Ectodermal cell (in vitro differentiated cells): Measurements from ENCODE around the gene MXD3.
"Not testable (repeated sequence)": the region's sequence is repeated elsewhere in the genome, so short reads cannot be mapped to it uniquely, and the experiment has no call there.

ENCODE experiments used
- H3K27ac ChIP-seq: 2 replicates; pipeline ENCODE4 v1.7.0; 2013; ENCODE audit warnings: mild to moderate bottlenecking, low read depth, low read length; ENCODE audit not compliant: insufficient read depth, poor library complexity, severe bottlenecking
- H3K27me3 ChIP-seq: 2 replicates; pipeline ENCODE4 v1.7.0; 2013; ENCODE audit warnings: mild to moderate bottlenecking, low read length; ENCODE audit not compliant: insufficient read depth, control insufficient read depth, poor library complexity, severe bottlenecking
- H3K36me3 ChIP-seq: one replicate; pipeline ENCODE4 v1.7.0; 2013; ENCODE audit warnings: low read length; ENCODE audit not compliant: control insufficient read depth, insufficient read depth
- H3K4me1 ChIP-seq: one replicate; pipeline ENCODE4 v1.7.0; 2013; ENCODE audit warnings: low read length; ENCODE audit not compliant: control insufficient read depth, insufficient read depth
- H3K4me3 ChIP-seq: 2 replicates; pipeline ENCODE4 v1.7.0; 2013; ENCODE audit warnings: low read depth, low read length, control low read depth; ENCODE audit not compliant: insufficient read depth
- H3K9me3 ChIP-seq: 2 replicates; pipeline ENCODE4 v1.7.0; 2013; ENCODE audit warnings: mild to moderate bottlenecking, low read length, moderate library complexity; ENCODE audit not compliant: control insufficient read depth
- WGBS, 2 experiments: methylation state at CpG; one replicate each; pipeline ENCODE4 v1.1.7; 2013; ENCODE audit warnings: missing lambda C conversion rate in 2 of 2; 5-methylcytosine and 5-hydroxymethylcytosine counted together

Gene MXD3

DNA sequence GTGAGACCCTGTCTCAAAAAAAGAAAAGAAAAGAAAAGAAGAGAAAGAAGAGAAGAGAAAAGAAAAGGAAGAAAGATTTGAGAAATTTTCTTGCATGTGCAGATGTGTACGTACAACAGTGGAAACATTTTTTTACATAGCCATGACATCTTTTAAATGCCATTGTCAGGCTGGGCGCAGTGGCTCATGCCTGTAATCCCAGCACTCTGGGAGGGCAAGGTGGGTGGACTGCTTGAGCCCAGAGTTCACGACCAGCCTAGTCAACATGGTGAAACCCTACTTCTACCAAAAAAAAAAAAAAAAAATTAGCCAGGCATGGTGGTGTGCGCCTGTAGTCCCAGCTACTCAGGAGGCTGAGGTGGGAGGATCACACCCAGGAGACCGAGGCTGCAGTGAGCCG is 33.2 kb upstream of the MXD3 start:
- Histone ChIP-seq H3K9me3 (no peaks in the 10 kb centered on the region), H3K4me3 (no peak overlapping the region), H3K27me3 (no peaks in the 10 kb centered on the region), H3K4me1 (peaks cover 4% of the 10 kb centered on the region), H3K36me3 (no peaks in the 10 kb centered on the region), H3K27ac (no peak overlapping the region)
- WGBS, 2 experiments: 99% methylated on average over 5 to 6 of the region's 6 CpGs

- H3K36me3 ChIP-seq: no peaks in the 10 kb centered on the region
- WGBS, 2 experiments: 91 to 92% methylated on average over 6 of the region's 6 CpGs
Observed at GRCh38 chr5:177343777-177344176, 32.1 kb upstream of the MXD3 start.

GRCh38 chr5:177343000-177343399 is 31.3 kb upstream of the MXD3 start:
- not testable (repeated sequence) for H3K36me3 ChIP-seq, H3K27ac ChIP-seq, H3K27me3 ChIP-seq, H3K4me1 ChIP-seq, H3K9me3 ChIP-seq, H3K4me3 ChIP-seq
- WGBS, 2 experiments: 91 to 97% methylated on average over 12 to 13 of the region's 14 CpGs

More at GRCh38 chr5:177343777-177344176, 32.1 kb upstream of the MXD3 start:
- no peak overlapping the region for H3K4me3 ChIP-seq
- H3K4me1 ChIP-seq: peaks cover under 1% of the 10 kb centered on the region
- H3K9me3 ChIP-seq: no peaks in the 10 kb centered on the region
- no peak overlapping the region for H3K27ac ChIP-seq
- H3K27me3 ChIP-seq: no peaks in the 10 kb centered on the region

- H3K36me3 ChIP-seq: peaks cover 21% of the 10 kb centered on the region
- H3K9me3 ChIP-seq: no peaks in the 10 kb centered on the region
- no peaks in the 10 kb centered on the region for H3K27me3 ChIP-seq
- 85 to 87% methylated on average over 11 of the region's 11 CpGs for WGBS, 2 experiments
- H3K4me3 ChIP-seq: no peak overlapping the region
- H3K4me1 ChIP-seq: no peaks in the 10 kb centered on the region
- H3K27ac ChIP-seq: no peak overlapping the region
Observed at GRCh38 chr5:177339107-177339638, 27.5 kb upstream of the MXD3 start.

DNA sequence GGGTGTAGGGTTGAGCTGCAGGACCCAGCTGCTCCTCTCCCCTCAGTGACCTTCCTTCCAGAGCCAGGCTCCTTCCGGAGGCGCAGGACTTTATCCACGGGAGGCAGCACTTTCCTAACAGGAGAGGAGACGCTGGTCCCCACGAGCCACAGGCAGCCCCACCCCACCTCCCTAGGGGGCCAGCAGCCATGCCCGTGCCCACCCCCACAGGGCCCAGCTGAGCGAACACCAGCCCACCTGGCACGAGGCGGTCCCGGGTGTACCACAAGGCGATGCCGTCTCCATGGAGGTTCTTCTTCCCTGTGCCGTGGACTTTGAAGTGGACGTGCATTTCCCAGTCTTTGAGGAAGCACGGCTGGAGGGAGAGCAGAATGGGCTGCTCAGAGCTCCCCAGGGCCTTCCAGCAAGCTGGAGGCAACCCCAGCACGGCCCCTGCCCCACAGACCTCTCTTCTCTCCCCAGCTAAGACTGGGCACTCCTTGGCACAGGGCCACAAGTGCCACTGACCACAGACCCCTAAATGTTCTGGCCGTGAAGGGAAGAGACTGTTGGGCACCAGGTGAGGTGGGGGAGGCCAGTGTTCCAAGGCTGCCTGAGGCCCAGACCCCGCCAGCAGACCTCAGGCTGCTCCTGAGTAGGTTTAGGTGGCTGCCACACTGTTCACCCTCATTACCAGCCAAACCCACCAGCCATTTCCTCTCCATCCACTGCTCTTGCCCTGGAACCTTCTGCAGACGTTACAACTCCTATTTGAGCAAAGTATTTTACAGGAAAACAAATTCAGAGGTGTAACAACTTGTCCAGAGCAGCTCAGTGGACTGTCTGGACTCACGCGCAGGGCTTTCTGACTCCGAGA is 26.8 kb upstream of the MXD3 start:
- Histone ChIP-seq H3K9me3 (no peaks in the 10 kb centered on the region), H3K4me3 (no peak overlapping the region), H3K36me3 (peaks cover 28% of the 10 kb centered on the region), H3K4me1 (no peaks in the 10 kb centered on the region), H3K27me3 (no peaks in the 10 kb centered on the region), H3K27ac (no peak overlapping the region)
- WGBS, 2 experiments: 89% methylated on average over 22 of the region's 22 CpGs

DNA sequence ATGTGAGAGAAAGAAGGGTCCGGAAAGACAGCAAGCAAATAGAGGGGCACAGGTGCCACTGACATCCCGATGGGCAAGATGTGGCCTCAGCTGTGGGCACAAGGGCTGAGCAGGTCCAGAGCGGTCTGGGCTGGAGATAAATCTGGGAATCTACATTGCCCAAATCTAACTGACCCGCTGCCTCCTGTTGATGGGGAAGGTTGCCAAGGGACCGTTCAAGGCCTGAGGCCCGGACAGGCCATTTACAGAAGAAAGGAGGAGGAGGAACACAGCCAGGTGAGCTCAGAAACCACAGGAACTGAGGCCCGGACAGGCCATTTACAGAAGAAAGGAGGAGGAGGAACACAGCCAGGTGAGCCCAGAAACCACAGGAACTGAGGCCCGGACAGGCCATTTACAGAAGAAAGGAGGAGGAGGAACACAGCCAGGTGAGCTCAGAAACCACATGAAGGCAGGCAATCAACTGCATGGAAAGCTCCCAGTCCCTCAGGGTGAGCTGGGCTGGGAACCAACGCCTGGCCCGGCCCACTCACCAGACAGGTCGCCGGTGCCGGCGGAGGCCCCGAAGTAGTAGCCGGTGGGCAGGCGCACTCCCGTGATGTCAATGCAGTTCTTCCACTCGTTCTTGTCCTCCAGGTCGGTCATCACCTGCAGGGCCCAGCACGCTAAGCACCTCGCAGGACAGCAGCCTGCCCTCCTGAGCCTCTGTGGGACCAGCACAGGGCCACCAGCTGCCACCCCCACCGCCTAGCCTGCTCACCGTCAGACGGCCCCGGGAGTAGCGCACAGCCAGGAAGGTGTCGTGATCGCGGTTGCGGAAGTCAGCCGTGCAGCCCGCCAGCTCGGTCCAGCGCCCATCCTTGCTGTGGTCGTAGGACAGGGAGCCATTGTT is 25.2 kb upstream of the MXD3 start:
- Histone ChIP-seq H3K9me3 (no peaks in the 10 kb centered on the region), H3K4me1 (no peaks in the 10 kb centered on the region), H3K36me3 (peaks cover 30% of the 10 kb centered on the region), H3K4me3 (no peak overlapping the region), H3K27ac (no peak overlapping the region), H3K27me3 (no peaks in the 10 kb centered on the region)
- WGBS, 2 experiments: 96% methylated on average over 36 of the region's 36 CpGs

DNA sequence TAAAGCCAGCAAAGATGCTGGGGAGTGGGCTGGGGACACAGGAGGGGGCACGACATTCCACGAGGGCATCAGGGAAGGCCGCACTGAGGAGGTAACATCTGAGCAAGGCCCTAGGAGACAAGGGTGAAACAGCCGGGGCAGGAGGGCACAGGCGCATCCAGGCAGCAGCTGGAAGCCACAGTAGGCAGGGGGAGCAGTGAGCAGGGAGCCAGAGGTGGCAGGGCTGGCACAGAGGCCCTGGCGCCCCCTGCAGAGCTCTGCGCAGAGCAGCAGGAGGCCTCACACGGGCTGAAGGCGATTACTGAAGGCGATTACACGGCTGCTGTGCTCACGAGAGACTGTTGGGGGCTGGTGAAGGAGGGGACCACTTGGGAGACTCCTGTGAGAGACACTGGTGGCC is 24.4 kb upstream of the MXD3 start:
- WGBS, 2 experiments: 88% methylated on average over 12 of the region's 12 CpGs
- H3K9me3 ChIP-seq: no peaks in the 10 kb centered on the region
- peaks cover 30% of the 10 kb centered on the region for H3K36me3 ChIP-seq
- H3K4me3 ChIP-seq: no peak overlapping the region
- H3K27ac ChIP-seq: no peak overlapping the region
- H3K4me1 ChIP-seq: no peaks in the 10 kb centered on the region
- no peaks in the 10 kb centered on the region for H3K27me3 ChIP-seq

DNA sequence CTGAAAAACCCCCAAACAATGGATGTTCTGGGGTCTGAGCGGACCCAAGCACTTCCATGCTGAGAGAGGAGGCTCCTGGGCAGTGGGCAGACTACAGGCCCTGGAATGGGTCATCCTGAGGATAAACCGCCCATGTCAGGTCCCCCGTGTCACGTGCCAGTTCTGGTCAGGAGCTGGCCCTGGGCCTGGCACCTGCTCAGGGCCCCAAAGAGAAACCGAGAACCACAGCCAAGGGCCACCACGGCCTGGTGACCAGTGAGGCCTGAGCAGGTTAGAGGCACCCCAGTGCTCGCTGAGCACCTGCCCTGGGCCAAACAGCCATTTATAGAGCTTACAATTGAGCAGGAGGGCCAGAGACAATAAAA is 24.0 kb upstream of the MXD3 start:
- no peaks in the 10 kb centered on the region for H3K27me3 ChIP-seq
- no peaks in the 10 kb centered on the region for H3K4me1 ChIP-seq
- no peak overlapping the region for H3K27ac ChIP-seq
- H3K4me3 ChIP-seq: no peak overlapping the region
- no peaks in the 10 kb centered on the region for H3K9me3 ChIP-seq
- WGBS, 2 experiments: 95 to 96% methylated on average over 7 of the region's 7 CpGs
- H3K36me3 ChIP-seq: peaks cover 30% of the 10 kb centered on the region

GRCh38 chr5:177334781-177335700 is 23.3 kb upstream of the MXD3 start:
- no peaks in the 10 kb centered on the region for H3K9me3 ChIP-seq
- no peak overlapping the region for H3K27ac ChIP-seq
- no peaks in the 10 kb centered on the region for H3K4me1 ChIP-seq
- no peaks in the 10 kb centered on the region for H3K27me3 ChIP-seq
- peaks cover 30% of the 10 kb centered on the region for H3K36me3 ChIP-seq
- no peak overlapping the region for H3K4me3 ChIP-seq
- WGBS, 2 experiments: 93 to 94% methylated on average over 21 of the region's 21 CpGs
